K562 (cell line): ENCODE data around the gene KIFC3. TPM values are rescaled to one million over a fixed set of nuclear protein-coding genes. Genes with fewer than 3 reads are reported as not detected.
A peak's percentile ranks its signal among the peaks of the same experiment; 100 is the strongest.

Experiments used
- ADNP ChIP-seq: fragments of 200-800 bp; sonication (Bioruptor generic); IDR thresholded peaks from 2 replicates; pipeline ENCODE4 v1.6.1; 2016; ENCODE audit warnings: missing genetic modification characterization, missing compliant biosample characterization
- ARID2 ChIP-seq: fragments of 450-650 bp; IDR thresholded peaks from 2 replicates; pipeline ENCODE4 v1.6.1; 2017; ENCODE audit warnings: antibody characterized with exemption, mild to moderate bottlenecking
- ATF1 ChIP-seq, 2 experiments: fragments of 450-650 bp in 1 of 2; IDR thresholded peaks; 2 replicates each; pipeline ENCODE4 v1.6.1; 2016; ENCODE audit warnings: missing compliant biosample characterization in 1 of 2, missing genetic modification characterization in 1 of 2
- ATF7 ChIP-seq: fragments of 450-650 bp; IDR thresholded peaks from 2 replicates; pipeline ENCODE4 v1.7.1; 2014; ENCODE audit warnings: mild to moderate bottlenecking, moderate library complexity
- CAMTA2 ChIP-seq: fragments of 250-450 bp; sonication (Bioruptor Pico); conservative IDR thresholded peaks from 2 replicates; pipeline ENCODE4 v1.5.1; 2022
- CCAR2 ChIP-seq: fragments of 200-400 bp; formaldehyde crosslinking; IDR thresholded peaks from 2 replicates; pipeline ENCODE4 v1.6.1; 2017; ENCODE audit warnings: mild to moderate bottlenecking, low read depth, low read length
- CTBP1 ChIP-seq: fragments of 450-650 bp; IDR thresholded peaks from 2 replicates; pipeline ENCODE4 v1.6.1; 2016; ENCODE audit warnings: borderline replicate concordance
- ETS2 ChIP-seq: IDR thresholded peaks from 2 replicates; pipeline ENCODE4 v1.6.1; 2016; ENCODE audit warnings: borderline replicate concordance, missing genetic modification characterization, mild to moderate bottlenecking, moderate library complexity, missing compliant biosample characterization; ENCODE audit not compliant: poor library complexity, severe bottlenecking
- HIVEP1 ChIP-seq: fragments of 250-450 bp; sonication (Bioruptor Pico); IDR thresholded peaks from 2 replicates; pipeline ENCODE4 v1.4.0; 2020; ENCODE audit warnings: mild to moderate bottlenecking
- IRF1 ChIP-seq: sonication (generic); formaldehyde crosslinking; IDR thresholded peaks from 2 replicates; pipeline ENCODE4 v1.8.0; 2022; ENCODE audit warnings: missing genetic modification reagents, mild to moderate bottlenecking, borderline replicate concordance
- KLF13 ChIP-seq: fragments of 450-650 bp; IDR thresholded peaks from 2 replicates; pipeline ENCODE4 v1.6.1; 2016; ENCODE audit warnings: missing genetic modification characterization, low read depth, mild to moderate bottlenecking, missing compliant biosample characterization, moderate library complexity, borderline replicate concordance
- MAZ ChIP-seq, 2 experiments: fragments of 450-650 bp in 1 of 2; sonication (generic) in 1 of 2; formaldehyde crosslinking; IDR thresholded peaks in 1 of 2; conservative IDR thresholded peaks in 1 of 2; 2 replicates each; pipeline versions ENCODE4 v1.4.0 to v1.5.0; 2020; ENCODE audit warnings: mild to moderate bottlenecking in 1 of 2, missing genetic modification reagents in 1 of 2
- MTA3 ChIP-seq: fragments of 450-650 bp; formaldehyde crosslinking; IDR thresholded peaks from 2 replicates; pipeline ENCODE4 v1.6.1; 2017; ENCODE audit warnings: mild to moderate bottlenecking, borderline replicate concordance
- NFIC ChIP-seq: fragments of 450-650 bp; IDR thresholded peaks from 2 replicates; pipeline ENCODE4 v1.6.1; 2017; ENCODE audit warnings: mild to moderate bottlenecking, inconsistent platforms
- NR2C2 ChIP-seq, 2 experiments: fragments of 200-800 bp in 1 of 2; sonication (Bioruptor generic) in 1 of 2; sonication (generic) in 1 of 2; formaldehyde crosslinking in 1 of 2; IDR thresholded peaks; 2 replicates each; pipeline versions ENCODE4 v1.6.1 to v1.8.0; 2016 to 2022; ENCODE audit warnings: mild to moderate bottlenecking in 1 of 2, missing compliant biosample characterization in 1 of 2, missing genetic modification characterization in 1 of 2, missing genetic modification reagents in 1 of 2
- NR4A1 ChIP-seq, 2 experiments: fragments of 250-450 bp in 1 of 2; fragments of 450-650 bp in 1 of 2; sonication (Bioruptor Pico) in 1 of 2; IDR thresholded peaks; 2 replicates each; pipeline versions ENCODE4 v1.4.0 to v1.6.1; 2016 to 2020; ENCODE audit warnings: mild to moderate bottlenecking in 2 of 2, missing compliant biosample characterization in 1 of 2, missing genetic modification characterization in 1 of 2, moderate library complexity in 1 of 2
- PHB ChIP-seq: fragments of 250-450 bp; sonication (Bioruptor Pico); IDR thresholded peaks from 2 replicates; pipeline ENCODE4 v1.5.0; 2021
- PHF20 ChIP-seq: fragments of 450-650 bp; IDR thresholded peaks from 2 replicates; pipeline ENCODE4 v1.6.1; 2018; ENCODE audit not compliant: partially characterized antibody
- PTTG1 ChIP-seq: fragments of 450-650 bp; IDR thresholded peaks from 2 replicates; pipeline ENCODE4 v1.6.1; 2016; ENCODE audit warnings: low read depth, mild to moderate bottlenecking, missing genetic modification characterization, missing compliant biosample characterization
- RBFOX2 ChIP-seq: fragments of 200-400 bp; formaldehyde crosslinking; IDR thresholded peaks from 2 replicates; pipeline ENCODE4 v1.6.1; 2017; ENCODE audit warnings: low read depth, mild to moderate bottlenecking, low read length, moderate library complexity
- RBM22 ChIP-seq: fragments of 200-400 bp; formaldehyde crosslinking; IDR thresholded peaks from 2 replicates; pipeline ENCODE4 v1.6.1; 2018; ENCODE audit warnings: low read length, low read depth; ENCODE audit not compliant: poor library complexity, severe bottlenecking
- SAP30 ChIP-seq: fragments of 200-600 bp; sonication (generic); IDR thresholded peaks from 2 replicates; pipeline ENCODE4 v1.6.1; 2012; ENCODE audit warnings: borderline replicate concordance, low read depth, mild to moderate bottlenecking, moderate library complexity, low read length, control low read depth, inconsistent platforms; ENCODE audit not compliant: insufficient read depth, poor library complexity, severe bottlenecking
- SMARCC2 ChIP-seq: fragments of 450-650 bp; IDR thresholded peaks from 2 replicates; pipeline ENCODE4 v1.6.1; 2017; ENCODE audit warnings: antibody characterized with exemption, moderate library complexity, mild to moderate bottlenecking, low read depth
- ZNF140 ChIP-seq: fragments of 250-450 bp; sonication (Bioruptor Pico); IDR thresholded peaks from 2 replicates; pipeline ENCODE4 v1.8.0; 2021; ENCODE audit warnings: moderate library complexity, mild to moderate bottlenecking, inconsistent platforms
- ZNF324 ChIP-seq: fragments of 250-450 bp; sonication (Bioruptor Pico); IDR thresholded peaks from 2 replicates; pipeline ENCODE4 v1.4.0; 2020; ENCODE audit warnings: mild to moderate bottlenecking
- ZNF583 ChIP-seq: fragments of 250-450 bp; sonication (Bioruptor Pico); IDR thresholded peaks from 2 replicates; pipeline ENCODE4 v1.4.0; 2020
- polyA plus RNA-seq, 8 experiments: library from polyadenylated mRNA; depleted of rRNA in 4 of 8; stranded (reverse) in 5 of 8; unstranded in 3 of 8; fragments of >200 nt; fragmentation: Nextera tagmentation in 2 of 8; fragmentation: Illumina TruSeq in 1 of 8; extraction: Ambion mirVana in 2 of 8; extraction: Trizol in 1 of 8; gene quantifications; 2 replicates each; pipeline versions ENCODE4 v1.2.1 to v1.2.3, GENCODE V29; 2011 to 2014; ENCODE audit warnings: inconsistent platforms in 1 of 8, missing spikeins in 1 of 8
- total RNA-seq, 7 experiments: library from RNA; depleted of rRNA in 6 of 7; stranded (reverse); fragments of >200 nt in 6 of 7; fragmentation: Illumina TruSeq in 2 of 7; extraction: Trizol in 2 of 7; gene quantifications; 2 replicates each; pipeline versions ENCODE4 v1.2.1 to v1.2.3, GENCODE V29; 2011 to 2021; ENCODE audit warnings: low replicate concordance in 1 of 7
- TF ChIP-seq, protein P1 (sequence below): fragments of 200-800 bp; sonication (Bioruptor generic); IDR thresholded peaks from 2 replicates; pipeline ENCODE4 v1.6.1; 2017; ENCODE audit warnings: missing genetic modification characterization, missing compliant biosample characterization

KIFC3 gene
- total and polyA plus RNA-seq, 9 of the 15 experiments (the other 6 are each of a cell fraction or from before 2014, with no cell fraction given): 0.23 to 105 (median 26.2) TPM

GRCh38 chr16:57757326-57757786 lies 44.9 kb downstream of the KIFC3 start (continued):
- TF ChIP-seq NR2C2 (CRISPR knock-in tag; IDR thresholded peaks at IDR 0.05) (no peak), NR2C2 (tag; IDR thresholded peaks at IDR 0.05) (no peak), CAMTA2 (CRISPR knock-in tag) (no peak), SMARCC2 (no peak), PHB (CRISPR knock-in tag) (no peak), SAP30 (no peak), MTA3 (0 out of 2 replicates have a peak, but pooled peaks have one; percentile 27), CTBP1 (peak; percentile 72), IRF1 (CRISPR knock-in tag) (no peak), RBM22 (peak; percentile 14), KLF13 (tag) (peak; percentile 87), ZNF140 (no peak), NFIC (no peak), ADNP (no peak), MAZ (CRISPR knock-in tag; conservative IDR thresholded peaks at IDR 0.05 in 1 of 2, IDR thresholded peaks at IDR 0.05 in 1 of 2) (peak; percentile 78 to 96), ZNF324 (CRISPR knock-in tag) (no peak), ZNF583 (CRISPR knock-in tag) (no peak), ETS2 (tag) (no peak), CCAR2 (no peak), HIVEP1 (CRISPR knock-in tag) (no peak), ARID2 (peak; percentile 49; the same call in 1 of the 2 replicates), PTTG1 (tag) (no peak), ATF1 (CRISPR knock-in tag; IDR thresholded peaks at IDR 0.05) (no peak), ATF1 (tag; IDR thresholded peaks at IDR 0.05) (no peak), ATF7 (peak; percentile 46; the same call in 1 of the 2 replicates), NR4A1 (CRISPR knock-in tag; IDR thresholded peaks at IDR 0.05) (no peak), NR4A1 (tag; IDR thresholded peaks at IDR 0.05) (no peak), RBFOX2 (peak; percentile 36; the same call in 1 of the 2 replicates), PHF20 (no peak)
- TF ChIP-seq, protein P1, sequence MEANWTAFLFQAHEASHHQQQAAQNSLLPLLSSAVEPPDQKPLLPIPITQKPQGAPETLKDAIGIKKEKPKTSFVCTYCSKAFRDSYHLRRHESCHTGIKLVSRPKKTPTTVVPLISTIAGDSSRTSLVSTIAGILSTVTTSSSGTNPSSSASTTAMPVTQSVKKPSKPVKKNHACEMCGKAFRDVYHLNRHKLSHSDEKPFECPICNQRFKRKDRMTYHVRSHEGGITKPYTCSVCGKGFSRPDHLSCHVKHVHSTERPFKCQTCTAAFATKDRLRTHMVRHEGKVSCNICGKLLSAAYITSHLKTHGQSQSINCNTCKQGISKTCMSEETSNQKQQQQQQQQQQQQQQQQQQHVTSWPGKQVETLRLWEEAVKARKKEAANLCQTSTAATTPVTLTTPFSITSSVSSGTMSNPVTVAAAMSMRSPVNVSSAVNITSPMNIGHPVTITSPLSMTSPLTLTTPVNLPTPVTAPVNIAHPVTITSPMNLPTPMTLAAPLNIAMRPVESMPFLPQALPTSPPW (CRISPR knock-in tag): peak; percentile 80
